HG02852 (cell line): Measurements from ENCODE around the gene NPIPB13.
"Not testable (repeated sequence)": the region's sequence is repeated elsewhere in the genome, so short reads cannot be mapped to it uniquely, and the experiment has no call there.

ENCODE experiments used
- ATAC-seq: cut with Tn5 transposase; IDR thresholded peaks from one replicate; pipeline ENCODE4 v1.9.1; 2021; ENCODE audit warnings: mild to moderate bottlenecking, moderate library complexity; ENCODE audit not compliant: unreplicated experiment

NPIPB13 gene

DNA sequence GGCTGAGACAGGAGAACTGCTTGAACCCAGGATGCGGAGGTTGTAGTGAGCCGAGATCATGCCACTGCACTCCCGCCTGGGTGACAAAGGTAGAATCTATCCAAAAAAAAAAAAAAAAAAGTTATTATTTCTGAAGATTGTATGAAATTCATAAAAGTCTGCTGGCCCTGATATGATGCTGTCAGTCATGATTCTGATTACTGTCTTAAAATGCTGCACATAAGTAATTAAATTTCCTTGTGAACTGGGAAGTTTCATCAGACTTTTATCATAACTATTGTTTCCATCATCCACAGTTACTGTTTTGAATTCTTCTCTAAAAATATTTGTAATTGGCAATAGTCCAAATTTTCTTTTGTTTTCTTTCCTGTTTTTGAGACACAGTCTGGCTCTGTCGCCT lies at the start of gene NPIPB13:
Gene NPIPB13 (minus strand): TSS at position 101 of the 400 bp plus-strand sequence. CDS start 2,906 bp downstream, outside the sequence.
- ATAC-seq = not testable (repeated sequence)

DNA sequence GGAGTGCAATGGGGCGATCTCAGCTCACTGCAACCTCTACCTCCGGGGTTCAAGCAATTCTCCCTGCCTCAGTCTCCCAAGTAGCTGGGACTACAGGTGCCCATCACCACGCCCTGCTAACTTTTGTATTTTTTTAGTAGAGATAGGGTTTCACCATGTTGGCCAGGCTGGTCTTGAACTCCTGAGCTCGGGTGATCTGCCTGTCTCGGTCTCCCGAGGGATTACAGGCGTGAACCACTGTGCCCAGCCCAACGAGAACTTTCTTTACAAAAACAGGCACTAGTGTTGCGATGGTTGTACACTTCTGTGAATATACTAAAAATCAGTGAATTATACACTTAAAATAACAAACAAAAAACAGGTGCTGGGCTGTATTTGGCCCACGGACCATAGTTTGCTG lies 34.1 kb upstream of the NPIPB13 start:
- ATAC-seq = not testable (repeated sequence)

DNA sequence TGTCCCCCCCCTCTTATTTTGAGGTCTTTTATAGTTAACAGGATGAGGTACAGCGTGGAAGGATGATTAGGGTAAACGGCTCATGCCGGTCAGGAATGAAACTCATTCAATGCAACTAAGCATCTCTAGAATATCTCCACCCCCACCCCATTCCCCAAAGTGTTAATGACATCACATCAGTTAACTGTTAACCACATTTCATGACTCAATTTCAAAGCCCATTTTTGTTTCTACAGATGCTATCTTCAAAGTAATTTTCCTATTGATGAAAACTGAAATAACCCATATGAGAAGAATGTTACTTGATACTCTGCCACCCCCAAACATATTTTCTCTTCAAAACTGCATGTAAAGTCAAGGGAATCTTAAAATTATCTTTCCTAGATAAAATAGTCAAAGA lies 30.2 kb upstream of the NPIPB13 start:
- ATAC-seq = not testable (repeated sequence)

DNA sequence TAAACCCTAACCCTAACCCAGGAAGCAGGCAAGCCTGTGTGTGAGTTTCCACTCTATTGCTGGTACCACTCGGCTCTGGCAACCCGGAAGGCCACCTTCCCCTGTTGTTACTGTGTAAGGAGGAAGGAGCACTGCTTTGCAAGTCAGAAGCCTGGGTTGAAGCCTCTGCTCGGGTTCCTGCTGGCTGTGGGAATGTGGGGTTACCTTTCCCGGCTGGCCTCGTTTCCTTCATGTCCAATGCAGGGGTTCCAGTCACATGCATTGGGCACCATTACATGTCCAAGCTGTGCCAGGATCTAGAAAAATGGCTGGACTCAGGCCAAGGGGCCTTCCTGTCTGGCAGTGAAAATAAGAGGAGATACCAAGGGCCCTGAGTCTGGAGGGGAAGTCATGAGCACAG lies 31.2 kb downstream of the NPIPB13 start:
- not testable (repeated sequence) for ATAC-seq

DNA sequence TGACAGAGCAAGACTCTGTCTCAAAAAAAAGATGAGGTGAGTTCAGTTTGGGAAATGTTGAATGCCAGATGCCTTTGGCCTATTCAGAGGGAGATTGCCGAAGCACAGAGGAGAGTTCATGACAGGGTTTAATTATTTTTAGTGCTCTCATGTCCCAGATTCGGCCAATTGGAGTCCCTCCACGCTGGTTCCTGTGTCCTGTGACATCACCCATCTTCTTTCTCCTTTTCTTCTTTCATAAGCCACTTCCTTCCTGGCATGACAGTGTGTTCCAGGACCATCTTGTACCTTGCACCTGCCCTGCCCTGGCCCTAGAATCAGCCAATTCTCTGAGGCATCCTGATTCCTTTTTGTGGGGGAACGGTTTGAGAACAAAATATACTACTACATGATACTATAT lies 36.9 kb downstream of the NPIPB13 start:
- not testable (repeated sequence) for ATAC-seq

DNA sequence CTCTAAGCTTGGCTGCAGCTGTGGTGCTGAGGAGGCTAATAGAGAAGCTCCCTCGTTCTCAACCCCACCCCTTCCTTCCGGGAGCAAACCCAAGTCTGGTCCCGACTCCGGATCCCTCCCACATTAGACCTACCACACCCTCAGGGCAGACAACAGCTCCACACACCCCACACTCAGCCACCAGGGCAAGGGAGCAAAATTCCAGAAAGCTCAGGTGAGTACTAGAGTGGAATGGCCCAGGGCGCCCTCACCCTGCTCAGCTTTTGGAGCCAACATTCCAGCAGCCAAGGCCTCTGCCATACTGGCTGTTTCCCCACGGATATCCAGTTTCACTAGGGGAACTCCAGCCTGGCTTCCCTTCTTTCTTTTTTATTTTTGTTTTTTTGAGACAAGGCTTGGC lies 39.2 kb downstream of the NPIPB13 start:
- not testable (repeated sequence) for ATAC-seq

DNA sequence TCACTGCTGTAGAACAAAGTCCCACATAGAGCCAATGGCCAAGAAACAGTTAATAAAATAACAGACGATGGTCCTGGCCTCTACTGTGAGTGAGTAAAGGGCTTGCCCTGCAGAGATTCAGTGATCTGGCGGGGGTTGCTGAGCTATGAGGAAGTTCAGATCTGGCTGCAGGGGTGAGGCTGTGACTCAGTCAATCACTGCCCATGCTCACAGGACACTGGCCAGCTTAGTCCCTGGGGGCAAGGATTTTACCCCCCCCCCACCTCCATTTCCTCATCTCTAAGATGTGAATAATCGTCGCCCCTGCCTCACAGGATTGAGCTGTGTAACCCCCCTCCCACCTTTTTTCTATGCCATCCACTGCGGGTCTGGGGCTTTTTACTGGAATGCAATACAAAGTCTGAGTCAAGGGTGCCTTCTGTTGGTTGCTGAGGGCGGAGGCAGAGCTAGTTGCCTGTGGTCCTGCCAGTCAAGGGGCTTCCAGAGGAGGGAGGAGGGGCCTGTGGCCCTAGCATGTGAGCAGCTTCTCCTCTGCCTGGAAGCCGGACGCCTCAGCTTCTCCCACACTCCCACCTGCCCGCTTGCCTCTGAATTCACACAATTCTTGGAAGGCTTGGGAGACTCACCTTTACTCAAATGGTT lies 41.1 kb downstream of the NPIPB13 start:
- not testable (repeated sequence) for ATAC-seq

DNA sequence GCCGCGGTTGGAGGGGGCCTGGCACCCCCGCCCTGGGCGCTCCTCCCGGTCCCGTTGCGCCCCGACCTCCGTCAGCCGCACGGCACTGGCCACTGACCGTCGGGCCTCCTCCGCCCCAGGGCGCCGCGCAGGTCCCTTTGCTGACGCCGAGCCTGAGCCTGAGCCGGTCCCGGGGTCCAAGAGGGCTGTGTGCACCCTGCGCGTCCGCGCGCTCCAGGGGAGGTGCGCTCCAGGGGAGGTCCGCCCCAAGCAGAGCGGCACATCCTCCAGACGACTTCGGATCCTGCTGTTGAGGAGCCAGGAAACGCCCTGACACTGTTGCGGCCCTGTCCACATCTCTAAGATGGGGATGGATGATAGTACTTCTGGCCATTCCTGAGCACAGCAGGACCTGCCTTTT lies 42.0 kb downstream of the NPIPB13 start:
- not testable (repeated sequence) for ATAC-seq

DNA sequence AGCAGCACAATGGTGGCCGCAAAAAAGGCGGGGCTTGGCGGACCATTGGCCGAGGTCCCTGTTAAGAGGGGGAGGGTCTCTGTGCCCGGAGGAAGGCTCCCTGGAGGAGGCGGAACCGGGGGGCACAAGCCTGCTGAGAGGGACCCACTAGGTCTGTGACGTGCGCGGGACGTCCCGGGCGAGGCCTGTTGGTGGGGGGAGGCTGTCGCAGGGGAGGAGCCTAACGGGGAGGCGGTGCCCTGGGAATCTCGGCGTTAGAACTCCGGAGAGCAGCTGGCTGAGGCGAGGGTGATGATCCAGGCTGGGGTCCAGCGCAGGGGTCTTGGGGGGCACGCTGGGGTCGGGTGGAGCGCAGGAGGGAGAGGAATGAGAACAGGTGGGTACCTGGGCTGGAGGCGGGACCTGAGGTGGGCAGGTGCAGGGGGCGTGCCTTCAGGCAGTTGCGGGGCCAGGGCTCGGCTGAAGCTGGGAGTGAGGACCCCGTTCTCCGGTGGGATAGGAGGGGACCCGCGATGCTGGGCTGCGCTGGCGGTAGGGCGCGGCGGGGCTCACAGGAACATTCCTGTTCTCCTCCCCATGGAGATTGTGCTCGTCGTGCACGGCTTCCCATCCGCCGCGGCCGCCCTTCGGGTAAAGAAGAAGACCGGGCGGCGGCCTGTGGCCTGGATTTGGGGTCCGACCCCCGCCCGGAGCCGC lies 42.6 kb downstream of the NPIPB13 start:
- ATAC-seq = not testable (repeated sequence)

DNA sequence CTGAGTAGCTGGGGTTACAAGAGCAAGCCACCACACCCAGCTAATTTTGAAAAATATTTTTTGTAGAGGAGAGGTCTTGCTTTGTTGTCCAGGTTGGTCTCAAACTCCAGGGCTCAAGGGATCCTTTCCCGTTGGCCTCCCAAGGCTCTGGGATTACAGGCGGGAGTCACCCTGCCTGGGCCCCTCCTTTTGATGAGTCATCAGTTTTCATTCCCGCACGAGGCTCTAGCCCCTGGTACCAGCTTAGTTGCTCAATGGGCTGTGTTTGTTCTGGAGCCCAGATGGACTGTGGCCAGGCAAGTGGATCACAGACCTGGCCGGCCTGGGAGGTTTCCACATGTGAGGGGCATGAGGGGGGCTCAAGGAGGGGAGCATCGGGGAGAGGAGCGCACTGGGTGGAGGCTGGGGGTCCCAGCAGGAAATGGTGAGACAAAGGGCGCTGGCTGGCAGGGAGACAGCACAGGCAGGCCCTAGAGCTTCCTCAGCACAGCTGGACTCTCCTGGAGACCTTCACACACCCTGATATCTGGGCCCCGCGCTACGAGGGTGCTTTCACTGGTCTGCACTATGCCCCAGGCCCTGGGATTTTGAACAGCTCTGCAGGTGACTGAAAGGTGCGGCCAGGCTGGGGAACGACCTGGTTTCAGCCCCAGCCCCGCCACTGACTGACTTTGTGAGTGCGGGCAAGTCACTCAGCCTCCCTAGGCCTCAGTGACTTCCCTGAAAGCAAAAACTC lies 48.5 kb downstream of the NPIPB13 start:
- not testable (repeated sequence) for ATAC-seq

DNA sequence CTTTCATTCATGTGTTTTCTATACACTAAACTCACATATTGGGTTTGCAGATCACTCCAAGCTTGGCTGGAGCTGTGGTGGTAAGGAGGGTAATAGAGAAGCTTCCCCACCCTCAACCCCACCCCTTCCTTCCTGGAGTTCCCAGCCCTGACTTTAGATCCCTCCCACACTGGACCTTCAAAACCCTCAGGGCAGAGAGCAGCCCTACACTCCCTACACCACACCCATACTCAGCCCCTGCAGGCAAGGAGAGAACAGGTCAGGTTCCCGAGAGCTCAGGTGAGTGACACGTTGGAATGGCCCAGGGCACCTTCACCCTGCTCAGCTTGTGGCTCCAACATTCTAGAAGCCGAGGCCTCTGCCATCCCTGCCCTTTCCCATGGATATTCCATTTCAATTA lies 49.2 kb downstream of the NPIPB13 start, which contains the start of gene SULT1A3:
Gene SULT1A3 (plus strand): TSS at position 207 of the 400 bp plus-strand sequence. CDS start 1,474 bp downstream, outside the sequence.
- ATAC-seq = not testable (repeated sequence)
